NT2/D1 (cell line): ENCODE measurements around the gene TRIML1.

Experiments
- DNase-seq: peaks from one replicate; pipeline ENCODE4 v3.0.0-alpha.2; 2011; ENCODE audit warnings: low read depth, low spot score
- H3K27me3 ChIP-seq: 2 replicates; pipeline ENCODE4 v1.6.0; 2011; ENCODE audit warnings: mild to moderate bottlenecking; ENCODE audit not compliant: insufficient read length, insufficient read depth
- H3K36me3 ChIP-seq: 2 replicates; pipeline ENCODE4 v1.6.1; 2011; ENCODE audit warnings: mild to moderate bottlenecking, low read length, mixed read lengths; ENCODE audit not compliant: insufficient read depth, insufficient read length
- H3K4me1 ChIP-seq: 2 replicates; pipeline ENCODE4 v1.5.1; 2011; ENCODE audit not compliant: insufficient read depth, insufficient read length
- H3K4me3 ChIP-seq: 2 replicates; pipeline ENCODE4 v1.5.1; 2011; ENCODE audit warnings: low read depth; ENCODE audit not compliant: insufficient read length
- H3K9ac ChIP-seq: 2 replicates; pipeline ENCODE4 v1.6.0; 2011; ENCODE audit warnings: low read depth; ENCODE audit not compliant: insufficient read length
- H3K9me3 ChIP-seq: 2 replicates; pipeline ENCODE4 v1.5.1; 2011; ENCODE audit warnings: mild to moderate bottlenecking, low read length; ENCODE audit not compliant: insufficient read depth
- SUZ12 ChIP-seq: IDR thresholded peaks from 2 replicates; pipeline ENCODE4 v1.6.1; 2011; ENCODE audit not compliant: insufficient read length, insufficient read depth; ENCODE audit errors: extremely low read depth
- YY1 ChIP-seq: IDR thresholded peaks from 2 replicates; pipeline ENCODE4 v1.6.1; 2011; ENCODE audit not compliant: insufficient read length, insufficient read depth
- ZNF274 ChIP-seq: IDR thresholded peaks from 2 replicates; pipeline ENCODE4 v1.6.1; 2011; ENCODE audit warnings: mild to moderate bottlenecking, low read depth, low read length

TRIML1 gene

DNA sequence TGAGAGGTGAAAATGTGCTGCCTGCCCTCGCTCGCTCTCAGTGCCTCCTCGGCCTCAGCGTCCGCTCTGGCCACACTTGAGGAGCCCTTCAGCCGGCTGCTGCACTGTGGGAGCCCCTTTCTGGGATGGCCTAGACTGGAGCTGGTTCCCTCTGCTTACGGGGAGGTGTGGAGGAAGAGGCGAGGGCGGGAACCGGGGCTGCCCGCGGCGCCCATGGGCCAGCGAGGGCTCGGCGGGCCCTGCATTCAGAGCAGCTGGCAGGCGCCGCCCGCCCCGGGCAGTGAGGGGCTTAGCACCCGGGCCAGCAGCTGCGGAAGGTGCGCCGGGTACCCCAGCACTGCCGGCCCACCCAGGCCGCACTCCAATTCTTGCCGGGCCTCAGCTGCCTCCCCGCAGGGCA lies 39.6 kb downstream of the TRIML1 start:
- H3K4me3 ChIP-seq: no peak overlapping the region

DNA sequence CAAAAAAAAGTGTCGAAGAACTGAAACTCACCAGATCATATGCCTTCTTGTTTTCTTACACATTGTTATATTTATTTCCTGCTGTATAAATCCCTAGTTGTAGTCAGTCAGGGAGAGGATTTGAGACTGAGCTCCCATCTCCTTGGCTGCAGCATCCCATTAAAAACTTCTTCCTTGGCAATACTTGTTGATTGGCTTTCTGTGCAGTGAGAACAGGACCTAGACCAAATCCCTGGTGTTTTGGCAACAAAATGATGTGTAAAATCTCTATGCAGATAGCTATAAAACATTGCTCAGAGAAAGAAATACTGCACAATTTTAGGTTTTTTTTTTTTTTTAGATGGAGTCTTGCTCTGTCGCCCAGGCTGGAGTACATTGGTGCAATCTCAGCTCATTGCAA lies 47.9 kb downstream of the TRIML1 start:
- H3K27me3 ChIP-seq: no peaks in the 10 kb centered on the region
- H3K4me1 ChIP-seq: no peaks in the 10 kb centered on the region
- no peaks in the 10 kb centered on the region for H3K36me3 ChIP-seq
- no peak overlapping the region for H3K4me3 ChIP-seq
- H3K9ac ChIP-seq: no peak overlapping the region
- DNase-seq: no peak
- TF ChIP-seq SUZ12 (no peak), YY1 (no peak), ZNF274 (no peak)
- H3K9me3 ChIP-seq: no peaks in the 10 kb centered on the region; the same call in 1 of the 2 replicates

More for the DNA sequence above, 39.6 kb downstream of the TRIML1 start:
- H3K4me1 ChIP-seq: peaks cover 2% of the 10 kb centered on the region
- peaks cover 12% of the 10 kb centered on the region; the same call in 1 of the 2 replicates for H3K9me3 ChIP-seq
- no peak for TF ChIP-seq SUZ12
- TF ChIP-seq YY1: no peak
- TF ChIP-seq ZNF274: no peak
- H3K36me3 ChIP-seq: no peaks in the 10 kb centered on the region
- H3K9ac ChIP-seq: no peak overlapping the region
- H3K27me3 ChIP-seq: no peaks in the 10 kb centered on the region
- no peak for DNase-seq

DNA sequence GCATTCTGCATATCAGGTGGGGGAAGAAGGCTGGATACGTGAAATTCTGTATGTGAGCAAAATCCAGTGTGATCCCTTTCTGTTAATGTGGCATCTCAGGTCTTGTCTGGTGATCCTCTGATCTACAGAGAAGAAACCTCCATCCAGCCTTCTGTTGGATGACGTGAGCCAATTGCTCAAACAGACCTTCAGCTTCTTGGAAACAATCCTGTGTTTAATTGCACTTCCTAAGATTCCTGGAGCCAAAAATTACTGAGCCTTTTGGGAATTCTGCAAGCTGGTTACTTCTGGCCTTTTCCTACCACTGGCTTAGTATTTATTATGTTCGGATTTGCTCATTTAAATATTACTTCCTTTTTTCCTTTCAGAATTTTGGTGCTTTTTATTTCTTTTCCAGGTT lies 51.2 kb downstream of the TRIML1 start:
- no peak for DNase-seq
- TF ChIP-seq YY1 (no peak), SUZ12 (no peak), ZNF274 (no peak)

DNA sequence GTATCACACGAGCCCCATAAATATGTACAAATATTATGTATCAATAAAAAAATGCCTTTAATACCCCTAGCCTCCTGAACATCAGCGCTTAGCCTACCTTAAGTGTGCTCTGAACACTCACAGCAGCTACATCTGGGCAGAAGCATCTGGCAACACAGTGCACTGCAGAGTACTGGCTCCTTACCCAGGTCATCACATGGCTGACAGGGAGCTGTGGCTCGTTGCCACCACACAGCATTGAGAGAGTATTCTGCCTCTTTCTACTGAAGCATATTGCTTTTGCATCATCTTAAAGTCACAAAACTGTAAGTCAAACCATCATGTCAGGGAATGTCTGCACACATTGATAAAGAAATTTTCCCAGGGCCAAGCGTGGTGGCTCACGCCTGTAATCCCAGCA lies 55.2 kb downstream of the TRIML1 start:
- DNase-seq: no peak
- H3K4me1 ChIP-seq: no peaks in the 10 kb centered on the region
- no peaks in the 10 kb centered on the region for H3K9me3 ChIP-seq
- no peak for TF ChIP-seq ZNF274
- no peak for TF ChIP-seq SUZ12
- TF ChIP-seq YY1: no peak
- H3K36me3 ChIP-seq: no peaks in the 10 kb centered on the region
- H3K27me3 ChIP-seq: no peaks in the 10 kb centered on the region
- no peak overlapping the region for H3K9ac ChIP-seq
- no peak overlapping the region for H3K4me3 ChIP-seq

More for the DNA sequence above, 51.2 kb downstream of the TRIML1 start:
- no peaks in the 10 kb centered on the region for H3K9me3 ChIP-seq
- no peaks in the 10 kb centered on the region for H3K27me3 ChIP-seq
- no peak overlapping the region for H3K9ac ChIP-seq
- H3K4me1 ChIP-seq: no peaks in the 10 kb centered on the region
- no peak overlapping the region for H3K4me3 ChIP-seq
- H3K36me3 ChIP-seq: no peaks in the 10 kb centered on the region

DNA sequence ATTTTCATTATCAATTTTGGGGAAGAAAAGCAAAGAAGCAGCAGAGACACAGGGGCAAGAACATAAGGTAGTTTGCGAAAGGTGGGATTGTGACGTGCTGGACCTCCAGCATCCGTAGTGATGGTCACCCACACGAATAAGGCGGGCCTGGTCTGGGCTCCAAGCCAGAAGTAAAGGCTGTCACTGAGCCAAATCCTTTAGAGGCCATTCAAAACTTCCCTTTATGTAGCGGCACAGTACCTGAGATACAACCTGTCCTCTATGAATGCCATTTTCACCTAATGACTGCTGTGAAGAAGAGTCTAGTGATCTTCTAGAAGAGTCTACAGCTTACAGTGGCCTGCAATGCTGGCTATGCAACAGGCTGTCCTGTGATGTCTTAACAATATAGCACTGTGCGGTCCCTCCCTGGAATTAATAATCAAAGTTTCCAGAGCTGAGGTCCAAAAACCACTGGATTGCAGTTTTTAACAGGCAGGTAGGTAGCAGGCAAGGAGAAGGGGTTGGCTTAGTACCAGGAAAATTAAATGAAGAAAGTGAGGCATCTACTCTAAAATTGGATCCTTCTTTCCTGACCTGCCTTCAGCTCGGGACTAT lies 56.2 kb downstream of the TRIML1 start:
- no peak for TF ChIP-seq SUZ12
- no peak for TF ChIP-seq ZNF274
- TF ChIP-seq YY1: no peak
- Histone ChIP-seq H3K4me1 (no peaks in the 10 kb centered on the region), H3K4me3 (no peak overlapping the region), H3K36me3 (no peaks in the 10 kb centered on the region), H3K9ac (no peak overlapping the region), H3K9me3 (no peaks in the 10 kb centered on the region), H3K27me3 (no peaks in the 10 kb centered on the region)
- DNase-seq: no peak

DNA sequence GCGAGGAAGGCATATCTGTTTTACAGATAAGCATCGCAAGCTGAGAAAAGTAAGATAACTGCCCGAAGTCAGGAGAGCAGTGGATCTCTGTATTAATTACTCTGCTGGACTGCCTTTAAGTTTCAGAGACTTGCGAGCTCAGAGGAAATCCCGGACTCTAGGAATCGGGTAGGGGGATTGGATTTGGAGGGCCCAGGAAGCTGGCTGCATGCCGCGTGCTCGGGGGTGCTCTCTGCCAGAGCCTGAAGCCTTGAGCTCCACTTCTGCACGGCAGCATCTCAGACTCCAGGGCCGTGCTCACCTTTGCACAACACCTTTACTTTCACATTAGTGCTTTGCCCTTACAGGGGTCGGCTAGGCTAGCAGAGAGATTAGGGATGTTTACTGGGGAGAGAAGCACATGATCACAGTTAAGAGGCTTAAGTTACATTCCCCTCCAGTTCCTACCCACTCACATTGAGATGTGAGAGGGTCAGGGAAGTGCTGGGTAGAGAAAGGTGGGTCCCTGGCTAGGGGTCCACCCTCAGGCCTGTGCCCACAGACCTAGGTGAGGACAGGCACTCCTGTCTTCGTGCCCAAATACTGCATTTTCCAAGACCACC lies 57.0 kb downstream of the TRIML1 start:
- DNase-seq: no peak
- H3K4me1 ChIP-seq: no peaks in the 10 kb centered on the region
- no peaks in the 10 kb centered on the region for H3K36me3 ChIP-seq
- H3K9me3 ChIP-seq: no peaks in the 10 kb centered on the region
- no peak overlapping the region for H3K9ac ChIP-seq
- TF ChIP-seq ZNF274 (no peak), SUZ12 (no peak), YY1 (no peak)
- H3K4me3 ChIP-seq: no peak overlapping the region
- no peaks in the 10 kb centered on the region for H3K27me3 ChIP-seq
